ENCODE results near the gene PRKAR2B.

PRKAR2B gene

DNA sequence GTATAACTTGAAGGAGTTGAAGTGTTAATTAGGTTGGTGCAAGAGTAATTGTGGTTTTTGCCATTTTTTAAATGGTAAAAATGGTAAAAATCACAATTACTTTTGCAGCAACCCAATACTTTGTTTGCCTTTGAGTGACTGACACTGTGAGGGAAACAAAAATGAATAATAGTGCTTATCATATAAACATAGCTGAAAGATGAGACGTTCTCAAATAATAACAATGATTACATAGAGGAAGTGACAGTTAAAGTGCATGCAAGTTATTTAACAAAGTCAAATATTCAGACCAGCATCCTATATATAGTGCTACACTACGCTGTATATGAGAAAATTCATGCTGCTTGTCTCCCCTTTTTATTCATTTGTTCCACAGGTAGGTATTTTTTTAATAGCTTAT lies 119.6 kb downstream of the PRKAR2B start:
- no peak for DNase-seq

DNA sequence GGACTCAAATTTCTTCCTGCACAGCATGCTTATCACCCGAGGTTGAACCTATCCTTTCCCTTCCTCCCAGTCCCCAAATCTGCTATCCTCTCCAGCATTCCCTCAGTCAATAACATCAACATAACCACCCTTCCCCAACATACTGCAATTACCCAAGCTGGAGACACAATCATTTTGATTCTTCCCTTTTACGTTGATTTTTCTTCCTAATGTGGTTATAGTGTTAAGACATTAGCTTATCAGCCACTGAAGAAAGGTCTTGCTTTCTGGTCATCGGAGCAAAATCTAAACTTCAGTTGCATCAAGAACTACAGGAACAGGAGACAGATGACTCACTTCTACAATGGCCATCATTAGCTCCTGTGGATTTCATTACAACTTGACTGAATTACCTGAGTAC lies 120.8 kb downstream of the PRKAR2B start:
- DNase-seq = no peak

DNA sequence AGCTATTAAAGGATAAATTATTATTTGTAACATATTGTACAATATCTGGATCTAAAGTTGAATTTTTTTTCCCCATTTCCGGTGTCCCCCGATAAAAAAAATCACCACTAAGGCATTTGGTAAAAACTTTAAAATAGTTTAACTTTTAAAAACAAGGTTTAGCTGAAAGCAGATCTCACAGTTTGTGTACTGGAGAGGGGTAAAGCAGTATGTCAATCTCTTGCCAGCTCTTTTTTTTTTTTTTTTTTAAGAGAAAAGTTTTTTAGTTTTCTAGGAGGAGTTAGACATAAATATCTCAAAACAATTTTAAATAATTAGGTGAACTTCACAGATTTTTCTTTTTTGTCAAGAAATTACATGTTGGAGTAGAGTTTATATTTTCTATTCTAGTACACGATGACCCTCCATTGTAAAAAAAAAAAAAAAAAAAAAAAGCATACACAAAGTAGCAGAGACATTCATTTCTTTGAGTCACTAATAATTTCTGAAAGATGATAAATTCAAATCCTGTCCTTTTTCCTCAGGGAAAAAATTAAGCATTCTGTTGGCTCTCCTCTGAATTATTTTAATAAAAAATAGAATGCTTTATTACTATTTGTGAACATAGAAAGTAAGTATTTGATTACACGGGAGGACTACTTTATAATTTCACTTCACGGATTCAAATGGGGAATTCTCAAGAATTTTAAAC lies 122.4 kb downstream of the PRKAR2B start:
- DNase-seq = no peak

DNA sequence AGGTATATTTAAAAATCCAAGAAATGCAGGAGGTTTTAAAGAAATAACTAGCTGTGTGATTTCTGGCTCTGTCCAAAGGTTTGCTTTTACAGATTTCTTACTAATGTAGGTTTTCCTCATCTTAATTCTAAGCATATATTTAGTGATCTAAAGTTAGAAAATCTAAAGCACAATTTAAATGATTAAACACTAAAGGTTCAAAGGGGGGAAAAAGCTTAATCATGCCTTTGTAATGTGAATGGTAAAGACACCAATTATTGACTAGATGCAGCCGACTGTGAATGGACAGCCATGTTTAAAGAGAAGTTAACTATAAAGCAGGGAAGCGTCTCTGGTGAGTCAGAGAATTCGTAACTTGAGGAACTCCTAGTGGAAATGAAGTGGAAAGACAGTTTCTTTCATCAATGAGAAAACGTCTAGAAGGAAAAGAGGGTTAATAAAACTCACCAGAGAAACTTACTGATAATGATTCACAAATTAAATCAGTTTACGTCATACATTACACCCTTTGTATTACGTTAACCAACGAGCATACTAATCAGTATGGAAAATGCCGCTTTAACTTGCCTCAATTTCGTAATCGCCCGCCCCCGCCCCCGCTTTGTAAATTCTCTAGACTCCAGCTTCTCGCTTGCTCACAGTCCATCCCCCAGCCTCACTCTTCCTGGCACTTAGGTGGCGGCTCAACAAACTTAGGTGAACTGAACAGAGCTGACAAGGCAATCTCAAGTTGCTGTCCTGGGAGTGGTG lies 123.2 kb downstream of the PRKAR2B start:
- DNase-seq = peak in 4 of 5 experiments; percentile 32 to 87 (median 60)

DNA sequence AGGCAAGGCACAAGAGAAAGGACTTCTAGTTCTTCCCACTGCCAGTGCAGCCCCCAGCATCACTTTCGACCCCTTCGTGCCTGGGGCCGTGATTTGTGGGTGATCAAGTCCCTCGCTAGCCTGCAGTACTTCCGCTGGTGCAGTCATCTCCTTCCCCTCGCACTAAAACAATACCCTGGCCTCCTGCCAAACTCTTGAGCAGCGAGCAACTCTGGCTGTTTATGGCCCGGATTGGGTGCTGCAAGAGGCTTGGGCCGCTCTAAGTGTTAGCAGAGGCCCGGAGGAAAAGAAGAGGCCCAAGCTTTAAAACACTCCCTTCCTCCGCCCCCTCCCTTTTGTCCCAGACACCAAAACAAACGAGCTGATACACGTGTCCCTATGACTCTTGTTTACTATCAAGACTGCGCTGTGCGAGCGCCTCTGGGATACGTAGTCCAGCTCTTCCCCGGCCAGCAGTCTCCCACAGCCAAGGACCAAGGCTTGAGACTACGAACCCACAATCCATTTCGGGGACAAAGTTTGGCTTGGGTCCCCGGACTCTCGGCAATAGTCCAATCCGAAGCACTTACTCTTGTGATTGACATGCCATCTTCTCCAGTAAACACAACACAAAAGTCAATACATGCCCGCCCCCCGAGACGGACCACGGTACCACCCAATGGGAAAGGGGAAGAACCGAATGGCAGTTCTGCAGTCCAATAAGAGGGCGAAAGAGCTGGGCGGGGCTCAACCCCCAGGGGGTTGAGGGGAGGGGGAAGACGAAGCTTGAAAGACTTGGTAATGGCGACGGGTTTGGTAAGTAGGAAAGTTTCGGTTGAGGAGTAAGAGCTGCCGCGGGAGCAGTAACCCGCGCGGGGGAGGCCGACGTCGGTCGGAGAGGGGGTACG lies 124.0 kb downstream of the PRKAR2B start, which contains the start of gene HBP1:
HBP1 (plus strand) TSS at position 771 of the 887 bp plus-strand sequence. CDS start 10,891 bp downstream, outside the sequence.
- peak; percentile 86 to 100 (median 98) for DNase-seq

DNA sequence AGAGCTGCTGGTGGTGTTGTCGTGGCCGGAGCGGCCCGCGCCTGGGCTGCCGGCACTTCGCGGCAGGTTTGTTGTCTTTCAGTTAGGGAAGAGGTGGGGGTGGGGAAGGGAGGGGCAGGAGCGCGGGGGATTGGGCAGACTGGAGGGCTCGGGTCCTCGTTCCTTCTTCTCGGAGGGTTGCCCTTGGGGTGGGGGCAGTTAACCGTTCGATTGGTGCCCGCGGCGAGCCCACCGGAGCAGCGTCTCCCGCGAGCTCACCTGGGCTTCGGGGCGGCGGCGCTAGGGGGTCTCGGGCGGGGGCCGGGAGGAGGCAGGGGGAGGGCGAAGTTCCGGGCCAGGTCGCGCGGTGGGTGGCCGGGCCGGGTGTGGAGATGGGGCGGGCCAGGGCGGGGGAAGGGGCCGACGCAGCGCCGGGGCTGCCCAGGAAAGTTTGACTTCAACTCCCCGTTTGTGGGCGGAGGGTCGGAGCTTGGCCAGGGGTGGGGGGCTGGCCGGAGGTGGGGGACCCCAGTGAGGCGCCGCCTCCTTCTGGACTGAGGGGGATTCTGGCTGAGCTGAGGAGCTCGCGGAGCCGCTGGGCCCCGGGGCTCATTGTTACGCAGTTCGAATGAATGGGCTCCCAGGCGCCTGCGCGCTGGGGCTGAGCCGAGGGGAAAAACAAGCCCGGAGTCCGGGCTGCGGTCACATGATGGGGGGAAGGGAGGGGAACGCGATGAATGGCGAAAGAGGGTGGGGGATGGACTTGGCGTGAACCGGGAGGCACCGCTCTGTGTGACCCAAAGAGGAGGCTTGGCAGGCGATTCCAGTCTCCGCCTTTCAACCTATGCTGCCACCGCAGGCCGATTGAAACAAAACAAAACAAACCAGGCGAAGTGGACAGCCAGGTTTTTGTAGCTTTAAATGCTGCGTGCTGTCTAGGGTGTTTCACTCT lies 124.9 kb downstream of the PRKAR2B start:
- DNase-seq = peak; percentile 69 to 88 (median 78)

DNA sequence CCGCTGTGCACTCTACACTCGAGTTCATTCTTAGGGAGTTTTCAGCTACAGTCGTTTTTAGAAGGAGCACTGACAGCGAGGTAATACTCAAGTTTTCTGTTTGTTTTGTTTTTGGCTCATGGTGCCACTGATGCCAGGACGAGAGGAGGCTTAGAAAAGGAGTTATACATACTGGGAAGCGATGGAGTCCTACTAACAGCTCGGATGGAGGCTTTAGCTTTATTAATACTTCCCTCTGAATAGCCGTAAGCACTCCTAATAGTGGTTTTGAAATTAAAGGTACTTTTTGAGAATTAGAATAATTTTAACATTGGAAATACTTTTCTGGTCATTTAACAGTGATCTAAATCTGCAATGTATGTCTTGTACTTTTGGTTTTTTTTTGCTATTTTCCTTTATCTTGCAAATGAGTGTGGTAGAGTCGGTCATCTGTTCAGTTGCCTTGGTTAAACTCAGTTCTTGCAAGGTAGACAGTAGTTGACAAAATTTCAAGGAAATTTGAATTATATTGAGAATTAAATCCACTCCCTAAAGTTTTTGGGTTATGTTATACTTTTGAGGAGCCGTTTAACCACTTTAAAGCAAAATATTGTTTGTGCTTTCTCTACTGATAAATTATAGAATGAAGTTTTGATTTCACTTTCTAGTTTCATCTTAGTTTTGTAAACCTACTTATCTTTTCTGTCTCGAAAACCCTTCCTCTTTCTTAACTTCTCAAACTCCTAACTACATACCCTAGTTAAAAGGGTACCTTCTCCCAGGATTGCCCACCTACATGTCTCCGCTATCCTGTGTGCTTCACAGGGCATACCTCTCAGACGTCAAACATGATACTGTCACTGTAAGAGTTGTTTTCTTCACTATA lies 125.8 kb downstream of the PRKAR2B start:
- DNase-seq = no peak

DNA sequence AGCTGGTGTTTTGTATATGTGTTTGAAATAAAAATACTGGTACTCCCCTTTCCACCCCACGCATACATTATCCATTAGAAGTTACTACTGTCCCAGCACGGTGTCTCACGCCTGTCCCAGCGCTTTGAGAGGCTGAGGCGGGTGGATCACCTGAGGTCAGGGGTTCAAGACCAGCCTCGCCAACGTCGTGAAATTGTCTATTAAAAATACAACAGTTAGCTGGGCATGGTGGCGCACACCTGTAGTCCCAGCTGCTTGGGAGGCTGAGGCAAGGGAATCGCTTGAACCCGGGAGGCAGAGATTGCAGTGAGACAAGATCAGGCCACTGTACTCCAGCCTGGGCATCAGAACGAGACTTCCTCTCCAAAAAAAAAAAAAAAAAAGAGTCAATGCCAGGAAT lies 127.0 kb downstream of the PRKAR2B start:
- DNase-seq = no peak

DNA sequence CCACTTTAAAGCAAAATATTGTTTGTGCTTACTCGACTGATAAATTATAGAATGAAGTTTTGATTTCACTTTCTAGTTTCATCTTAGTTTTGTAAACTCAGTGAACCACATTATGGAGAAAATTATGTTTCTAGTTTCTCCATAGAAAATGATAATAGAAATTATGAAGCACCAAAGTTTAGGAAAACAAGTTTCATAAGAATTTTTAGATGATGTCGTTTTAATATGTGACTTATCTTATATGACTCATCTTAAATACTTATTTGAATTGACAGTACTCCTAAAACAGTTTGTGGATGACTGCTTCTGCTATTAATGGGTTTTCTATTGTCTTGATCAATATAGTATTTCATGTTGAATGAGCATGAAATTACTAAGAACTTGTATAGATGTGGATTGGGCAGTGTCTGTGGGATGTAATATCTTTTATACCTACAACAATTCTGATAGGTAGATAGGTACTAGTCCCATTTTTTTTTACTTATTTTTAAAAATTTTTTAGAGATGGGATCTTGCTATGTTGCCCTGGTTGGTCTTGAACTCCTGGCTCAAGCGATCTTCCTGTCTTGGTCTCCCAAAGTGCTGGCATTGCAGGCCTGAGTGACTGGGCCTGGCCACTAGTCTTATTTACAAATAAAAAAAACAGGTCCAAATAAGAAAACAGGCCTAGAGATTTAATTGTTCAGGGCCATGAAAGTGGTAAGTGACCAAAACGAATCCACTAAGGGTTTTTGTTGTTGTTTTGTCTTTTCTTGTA lies 127.9 kb downstream of the PRKAR2B start:
- DNase-seq = no peak

DNA sequence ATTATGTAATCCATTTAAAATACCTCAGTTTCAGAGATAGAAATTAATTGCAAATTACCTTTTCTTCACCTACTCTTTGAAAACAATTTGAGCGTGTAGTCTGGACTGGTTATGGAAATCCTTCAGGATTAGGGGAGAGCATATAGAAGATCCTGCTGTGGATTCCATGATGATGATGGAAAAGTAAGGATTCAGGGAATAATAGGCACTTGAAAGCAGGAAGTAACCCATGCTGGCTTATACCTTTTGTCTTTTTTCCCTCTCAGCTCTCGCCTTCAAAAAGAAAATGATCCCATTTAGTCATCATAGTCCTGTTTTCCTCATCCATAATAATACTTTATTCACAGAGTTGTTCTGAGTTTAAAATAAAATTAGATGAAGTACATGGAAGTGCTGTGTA lies 128.7 kb downstream of the PRKAR2B start:
- DNase-seq = no peak

DNA sequence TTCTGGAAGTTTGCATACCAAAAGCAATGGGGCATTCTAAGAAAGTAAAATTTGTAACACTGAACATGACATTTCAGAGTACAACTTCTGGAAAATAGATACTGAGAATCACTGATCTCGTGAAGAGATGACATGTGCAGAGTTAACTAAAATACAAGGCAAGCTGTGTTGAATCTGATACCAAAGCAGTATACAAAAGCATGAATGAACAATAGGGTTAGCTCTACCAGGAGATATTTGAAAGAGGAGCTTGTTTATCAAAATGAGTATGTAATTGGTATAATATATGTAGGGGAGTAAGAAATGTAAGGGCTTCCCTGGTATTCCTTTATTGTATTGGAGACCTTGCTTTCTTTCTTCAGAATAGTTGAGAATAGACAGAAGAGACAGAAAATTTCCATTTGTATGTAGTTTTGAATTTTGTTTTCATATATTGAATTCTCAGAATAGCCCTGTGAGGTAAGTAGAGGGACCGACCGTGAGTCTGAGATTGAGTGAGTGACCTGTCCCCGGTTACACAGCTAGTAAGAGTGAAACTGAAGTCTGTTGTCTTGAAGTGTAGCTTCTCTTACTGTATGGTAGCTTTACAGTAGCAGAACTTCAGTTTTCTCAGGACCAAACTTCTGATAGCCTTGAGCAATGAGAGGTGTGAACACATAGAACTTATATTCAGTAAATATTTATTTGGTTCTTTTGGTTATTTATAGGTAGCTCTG lies 129.3 kb downstream of the PRKAR2B start:
- DNase-seq = peak in 1 of 5 experiments; percentile 53

DNA sequence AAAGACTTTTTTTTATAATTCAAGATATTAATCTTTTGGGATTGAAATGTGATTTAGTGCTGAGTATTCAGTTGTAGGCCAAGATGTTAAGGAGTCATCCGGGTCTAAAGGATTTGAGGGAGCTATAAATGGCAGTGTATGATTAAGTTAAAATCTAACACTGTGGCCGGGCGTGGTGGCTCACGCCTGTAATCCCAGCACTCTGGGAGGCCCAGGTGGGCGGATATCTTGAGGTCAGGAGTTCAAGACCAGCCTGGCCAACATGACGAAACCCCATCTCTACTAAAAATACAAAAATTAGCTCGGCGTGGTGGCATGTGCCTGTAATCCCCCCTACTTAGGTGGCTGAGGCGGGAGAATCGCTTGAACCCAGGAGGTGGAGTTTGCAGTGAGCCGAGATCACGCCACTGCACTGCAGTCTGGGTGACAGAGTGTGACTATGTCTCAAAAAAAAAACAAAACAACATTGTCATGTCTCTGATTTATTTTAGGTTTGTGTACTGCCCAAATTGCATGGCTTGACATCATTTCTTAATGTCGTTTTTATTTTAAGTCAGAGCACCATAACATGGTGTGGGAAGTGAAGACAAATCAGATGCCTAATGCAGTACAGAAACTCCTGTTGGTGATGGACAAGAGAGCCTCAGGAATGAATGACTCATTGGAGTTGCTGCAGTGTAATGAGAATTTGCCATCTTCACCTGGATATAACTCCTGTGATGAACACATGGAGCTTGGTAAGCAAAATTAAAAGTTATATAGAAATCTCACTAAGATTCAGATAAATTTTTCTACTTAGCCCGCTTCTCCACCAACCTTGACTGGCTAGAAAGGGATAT lies 135.0 kb downstream of the PRKAR2B start:
- DNase-seq = no peak

DNA sequence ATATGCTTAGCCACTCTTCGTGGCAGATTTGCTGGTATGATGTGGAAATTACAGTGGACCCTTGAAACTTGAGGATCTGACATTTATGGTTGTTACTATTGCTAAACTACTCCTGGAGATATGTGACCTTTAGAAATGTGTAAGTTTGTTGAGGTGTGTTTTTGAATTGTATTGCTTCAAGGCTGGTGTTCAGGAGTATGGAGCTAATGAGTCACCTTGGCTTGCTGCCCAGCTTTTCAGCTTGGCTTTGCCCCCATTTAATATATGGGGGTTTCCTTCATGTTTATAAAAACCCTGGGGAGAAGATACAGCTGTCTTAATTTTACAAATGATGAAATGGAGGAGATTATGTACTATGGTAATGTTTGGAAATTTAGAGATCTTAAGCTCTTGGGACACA lies 135.9 kb downstream of the PRKAR2B start:
- peak in 2 of 5 experiments; percentile 19 to 22 for DNase-seq

DNA sequence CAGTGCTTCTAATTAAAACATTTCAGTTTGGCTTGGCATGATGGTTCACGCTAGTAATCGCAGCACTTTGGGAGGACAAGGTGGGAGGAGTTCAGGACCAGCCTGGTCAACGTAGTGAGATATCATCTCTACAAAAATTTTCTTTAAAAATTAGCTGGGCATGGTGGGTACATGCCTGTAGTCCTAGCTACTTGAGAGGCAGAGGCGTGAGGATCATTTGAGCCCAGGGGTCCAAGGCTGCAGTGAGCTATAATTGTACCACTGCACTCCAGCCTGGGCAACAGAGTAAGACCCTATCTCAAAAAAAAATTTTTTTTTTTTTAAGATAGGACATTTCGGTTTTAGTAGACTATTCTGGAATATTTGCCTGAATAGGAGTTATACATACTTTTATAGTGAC lies 136.7 kb downstream of the PRKAR2B start:
- DNase-seq = no peak

DNA sequence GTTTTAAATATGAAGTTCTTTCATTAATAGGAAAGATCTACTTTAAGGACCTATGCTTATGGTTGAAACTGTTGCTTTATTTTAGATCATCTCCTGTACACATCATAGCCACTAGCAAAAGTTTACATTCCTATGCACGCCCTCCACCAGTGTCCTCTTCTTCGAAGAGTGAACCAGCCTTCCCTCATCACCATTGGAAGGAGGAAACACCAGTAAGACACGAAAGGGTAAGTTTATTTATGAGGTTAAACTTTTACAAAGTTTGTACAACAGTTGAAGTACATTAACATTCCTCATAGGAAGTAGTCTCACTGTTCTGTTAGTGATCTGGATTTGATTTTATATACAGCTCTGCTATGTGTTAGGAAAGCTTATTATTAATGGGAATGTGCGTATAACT lies 141.2 kb downstream of the PRKAR2B start:
- no peak for DNase-seq

DNA sequence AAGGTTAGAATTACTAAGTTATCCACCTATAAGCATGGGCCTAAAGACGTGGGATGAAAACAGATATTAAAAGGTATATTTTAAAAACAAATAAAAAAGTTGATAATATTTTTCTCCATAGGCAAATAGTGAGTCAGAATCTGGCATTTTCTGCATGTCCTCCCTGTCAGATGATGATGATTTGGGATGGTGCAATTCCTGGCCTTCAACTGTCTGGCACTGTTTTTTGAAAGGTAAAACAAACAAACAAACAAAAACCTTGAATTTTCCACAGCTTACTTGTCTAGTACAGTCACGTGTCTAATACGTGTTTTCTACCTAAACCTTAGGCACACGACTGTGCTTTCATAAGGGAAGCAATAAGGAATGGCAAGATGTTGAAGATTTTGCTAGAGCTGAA lies 141.7 kb downstream of the PRKAR2B start:
- DNase-seq = no peak

DNA sequence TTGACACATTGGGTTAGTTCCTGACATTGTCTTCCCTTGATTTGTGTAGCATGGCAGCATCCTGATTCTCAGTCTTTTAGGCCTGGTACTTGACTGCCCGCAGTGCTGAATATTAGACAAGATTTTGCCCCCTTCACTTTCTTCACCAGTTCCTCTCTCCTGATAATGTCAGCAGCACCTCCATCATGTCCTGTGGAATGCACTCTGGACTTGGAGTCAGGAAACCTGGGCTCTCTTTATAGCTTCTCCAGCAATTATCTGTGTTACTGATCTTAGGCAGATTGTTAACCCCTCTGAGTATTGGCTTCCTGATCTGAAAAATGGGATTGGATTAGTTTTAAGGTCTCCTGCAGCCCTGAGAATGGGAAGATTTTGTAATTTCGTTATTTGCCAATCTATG lies 143.3 kb downstream of the PRKAR2B start:
- no peak for DNase-seq

DNA sequence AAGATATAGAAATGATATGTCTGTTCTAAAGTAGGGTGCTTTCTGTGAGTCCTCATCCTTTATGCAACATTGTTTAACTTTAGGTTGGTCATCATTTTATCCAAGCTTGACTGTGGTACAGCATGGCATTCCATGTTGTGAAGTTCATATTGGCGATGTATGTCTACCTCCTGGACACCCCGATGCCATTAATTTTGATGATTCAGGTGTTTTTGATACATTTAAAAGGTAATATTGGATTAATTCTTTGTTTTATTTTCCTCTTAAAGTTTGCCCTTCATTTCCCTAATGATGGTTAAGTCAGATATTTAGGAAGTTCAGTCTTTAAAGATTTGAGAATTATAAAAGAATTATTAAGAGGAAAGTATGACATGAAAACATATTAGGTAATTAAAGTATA lies 145.6 kb downstream of the PRKAR2B start:
- no peak for DNase-seq

DNA sequence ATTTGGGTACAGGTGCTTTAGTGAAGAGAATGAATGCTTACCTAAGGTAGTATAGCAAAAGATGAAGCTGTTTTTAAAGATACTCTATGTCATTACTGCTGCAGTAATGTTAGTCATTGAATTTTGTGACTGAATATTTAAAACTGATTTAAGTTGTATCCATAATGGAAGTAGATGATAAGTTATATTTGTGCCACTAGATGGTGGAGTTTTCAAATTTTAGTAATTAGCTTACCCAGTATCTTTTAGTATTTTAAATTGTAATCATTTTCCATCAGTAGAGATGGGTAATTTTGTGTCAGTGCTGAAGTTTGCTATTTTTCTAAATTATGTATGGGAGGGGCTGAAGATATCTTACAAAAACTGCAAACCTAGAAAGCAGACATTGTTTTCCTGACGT lies 149.5 kb downstream of the PRKAR2B start:
- DNase-seq = no peak

Measured in T-helper 2 cell (primary cell).